H9 (cell line): ENCODE data around the gene WNT8B. TPM values are rescaled to one million over a fixed set of nuclear protein-coding genes. Genes with fewer than 3 reads are reported as not detected.

ENCODE experiments used
- DNase-seq: peaks from one replicate; pipeline ENCODE4 v3.0.0-alpha.2; 2017
- H2AFZ ChIP-seq: one replicate; pipeline ENCODE4 v1.6.1; 2013; ENCODE audit warnings: mild to moderate bottlenecking, low read length, control low read depth, moderate library complexity
- H2AK5ac ChIP-seq: 2 replicates; pipeline ENCODE4 v1.6.1; 2013; ENCODE audit warnings: low read length, control low read depth, mixed read lengths; ENCODE audit not compliant: insufficient read length
- H2BK120ac ChIP-seq: one replicate; pipeline ENCODE4 v1.6.1; 2013; ENCODE audit warnings: low read depth, mild to moderate bottlenecking, low read length, control low read depth, inconsistent platforms; ENCODE audit not compliant: poor library complexity, severe bottlenecking
- H2BK12ac ChIP-seq: 2 replicates; pipeline ENCODE4 v1.6.1; 2013; ENCODE audit warnings: low read length, control low read depth, mixed read lengths, low read depth; ENCODE audit not compliant: insufficient read length
- H2BK15ac ChIP-seq: 2 replicates; pipeline ENCODE4 v1.6.1; 2013; ENCODE audit warnings: low read depth, low read length, control low read depth
- H2BK20ac ChIP-seq: one replicate; pipeline ENCODE4 v1.6.1; 2013; ENCODE audit warnings: low read depth, mild to moderate bottlenecking, low read length, control low read depth, inconsistent platforms; ENCODE audit not compliant: poor library complexity, severe bottlenecking
- H2BK5ac ChIP-seq: 2 replicates; pipeline ENCODE4 v1.6.1; 2013; ENCODE audit warnings: low read length, control low read depth, mixed read lengths; ENCODE audit not compliant: insufficient read length
- H3K14ac ChIP-seq: 2 replicates; pipeline ENCODE4 v1.6.1; 2013; ENCODE audit warnings: low read length, control low read depth; ENCODE audit not compliant: insufficient read depth
- H3K18ac ChIP-seq: 2 replicates; pipeline ENCODE4 v1.6.1; 2013; ENCODE audit warnings: low read depth, mild to moderate bottlenecking, mixed read lengths, low read length, control low read depth; ENCODE audit not compliant: insufficient read length
- H3K23ac ChIP-seq: 2 replicates; pipeline ENCODE4 v1.6.1; 2013; ENCODE audit warnings: low read length, control low read depth, mixed read lengths, low read depth; ENCODE audit not compliant: insufficient read length
- H3K23me2 ChIP-seq: 2 replicates; pipeline ENCODE4 v1.6.1; 2013; ENCODE audit warnings: low read depth, mild to moderate bottlenecking, mixed read lengths, low read length, control low read depth; ENCODE audit not compliant: insufficient read length, poor library complexity, severe bottlenecking
- H3K27ac ChIP-seq: 2 replicates; pipeline ENCODE4 v1.5.1; 2013; ENCODE audit warnings: low read length, control low read depth, mixed read lengths, low read depth; ENCODE audit not compliant: insufficient read length
- H3K27me3 ChIP-seq: 2 replicates; pipeline ENCODE4 v1.6.1; 2013; ENCODE audit warnings: low read length, control low read depth, inconsistent platforms; ENCODE audit not compliant: insufficient read depth
- H3K4ac ChIP-seq: 2 replicates; pipeline ENCODE4 v1.6.1; 2013; ENCODE audit warnings: low read depth, mild to moderate bottlenecking, control low read depth, inconsistent platforms, low read length, moderate library complexity
- H3K4me1 ChIP-seq: 2 replicates; pipeline ENCODE4 v1.6.1; 2013; ENCODE audit warnings: low read length, control low read depth, inconsistent platforms; ENCODE audit not compliant: insufficient read depth
- H3K4me2 ChIP-seq: 2 replicates; pipeline ENCODE4 v1.6.1; 2013; ENCODE audit warnings: low read length, control low read depth, mixed read lengths; ENCODE audit not compliant: insufficient read length, insufficient read depth
- H3K56ac ChIP-seq: 2 replicates; pipeline ENCODE4 v1.6.1; 2013; ENCODE audit warnings: low read depth, mild to moderate bottlenecking, mixed read lengths, low read length, control low read depth; ENCODE audit not compliant: insufficient read length
- H3K79me1 ChIP-seq: 2 replicates; pipeline ENCODE4 v1.6.1; 2013; ENCODE audit warnings: low read depth, mild to moderate bottlenecking, moderate library complexity, low read length, control low read depth, inconsistent platforms; ENCODE audit not compliant: insufficient read depth, poor library complexity, severe bottlenecking
- H3K79me2 ChIP-seq: 2 replicates; pipeline ENCODE4 v1.6.1; 2013; ENCODE audit warnings: low read length, control low read depth, inconsistent platforms; ENCODE audit not compliant: insufficient read depth
- H3K9ac ChIP-seq: 2 replicates; pipeline ENCODE4 v1.6.1; 2013; ENCODE audit warnings: low read length, control low read depth, mixed read lengths; ENCODE audit not compliant: insufficient read length; ENCODE audit errors: extremely low read depth
- H3K9me3 ChIP-seq: one replicate; pipeline ENCODE4 v1.6.1; 2013; ENCODE audit warnings: low read depth, low read length, inconsistent platforms; ENCODE audit not compliant: control insufficient read depth
- H3T11ph ChIP-seq: one replicate; pipeline ENCODE4 v1.6.1; 2013; ENCODE audit warnings: mild to moderate bottlenecking, low read length, control low read depth, inconsistent platforms
- H4K20me1 ChIP-seq: one replicate; pipeline ENCODE4 v1.6.1; 2013; ENCODE audit not compliant: control insufficient read depth, insufficient read length, insufficient read depth
- H4K5ac ChIP-seq: 2 replicates; pipeline ENCODE4 v1.6.1; 2013; ENCODE audit warnings: low read depth, mild to moderate bottlenecking, mixed read lengths, low read length, control low read depth; ENCODE audit not compliant: insufficient read length
- H4K8ac ChIP-seq: replicated peaks from 2 replicates; pipeline ENCODE4 v1.6.1; 2013; ENCODE audit warnings: low read length, control low read depth, mixed read lengths, low read depth; ENCODE audit not compliant: insufficient read length
- H4K91ac ChIP-seq: 2 replicates; pipeline ENCODE4 v1.6.1; 2013; ENCODE audit warnings: low read depth, mild to moderate bottlenecking, moderate library complexity, mixed read lengths, low read length, control low read depth; ENCODE audit not compliant: insufficient read length
- H3K27ac Mint-ChIP-seq, 3 experiments: 2 replicates in 2 of 3; 3 replicates in 1 of 3; pipeline ENCODE4 v1.8.0; 2020 to 2021; ENCODE audit warnings: mixed read lengths in 3 of 3, mild to moderate bottlenecking in 1 of 3, moderate library complexity in 1 of 3
- H3K27me3 Mint-ChIP-seq: 2 replicates; pipeline ENCODE4 v1.8.0; 2021; ENCODE audit warnings: low read depth, mild to moderate bottlenecking, moderate library complexity, mixed read lengths
- H3K36me3 Mint-ChIP-seq, 3 experiments: 2 replicates in 2 of 3; 3 replicates in 1 of 3; pipeline ENCODE4 v1.8.0; 2020 to 2021; ENCODE audit warnings: low read depth in 3 of 3, mixed read lengths in 3 of 3; ENCODE audit not compliant: insufficient read depth in 1 of 3
- H3K4me1 Mint-ChIP-seq, 2 experiments: 2 replicates each; pipeline ENCODE4 v1.8.0; 2020; ENCODE audit warnings: mixed read lengths in 2 of 2
- H3K4me3 Mint-ChIP-seq, 2 experiments: 2 replicates in 1 of 2; 3 replicates in 1 of 2; pipeline ENCODE4 v1.8.0; 2020 to 2021; ENCODE audit warnings: mild to moderate bottlenecking in 2 of 2, mixed read lengths in 2 of 2, moderate library complexity in 1 of 2
- H3K9me3 Mint-ChIP-seq, 2 experiments: 2 replicates in 1 of 2; 3 replicates in 1 of 2; pipeline ENCODE4 v1.8.0; 2020; ENCODE audit warnings: mild to moderate bottlenecking in 2 of 2, mixed read lengths in 2 of 2, moderate library complexity in 1 of 2
- WGBS: extraction: QIAGEN DNeasy Blood & Tissue Kit; methylation state at CpG from one replicate; pipeline ENCODE4 v1.1.7; 2013; ENCODE audit warnings: missing lambda C conversion rate, low lambda C conversion rate, mixed read lengths; ENCODE audit not compliant: insufficient read length; ENCODE audit errors: extremely low coverage; 5-methylcytosine and 5-hydroxymethylcytosine counted together
- total RNA-seq: library from RNA; stranded (reverse); gene quantifications from 2 replicates; pipeline ENCODE4 v1.2.1, GENCODE V29; 2021
- TF ChIP-seq, protein P1 (sequence below): fragments of 200-600 bp; sonication (generic); conservative IDR thresholded peaks from 3 replicates; pipeline ENCODE4 v1.8.0; 2021; ENCODE audit warnings: antibody characterized with exemption, mild to moderate bottlenecking

The WNT8B gene
- total RNA-seq, 1 experiment from 2014 or later: not detected

DNA sequence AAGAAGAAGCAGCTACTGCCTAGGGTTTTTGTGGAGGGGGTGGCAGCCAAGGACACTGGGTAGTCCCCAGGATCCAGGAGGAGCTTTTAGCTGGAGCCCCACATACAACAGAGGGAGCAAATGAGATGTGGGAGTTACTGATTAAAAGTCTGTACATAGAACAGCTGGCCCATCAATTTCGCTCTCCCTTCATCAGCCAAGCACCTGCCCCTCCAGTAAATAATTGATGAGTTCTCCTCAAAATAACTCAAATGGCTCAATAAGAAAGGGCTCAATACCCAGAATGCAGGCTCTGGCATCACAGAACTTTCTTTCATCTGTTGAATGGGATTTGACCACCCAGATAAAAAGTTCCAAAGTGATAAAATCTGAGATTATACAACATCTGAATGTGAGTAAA, 15.1 kb upstream of the WNT8B start:
- Histone ChIP-seq H2BK20ac (no peak overlapping the region), H2BK15ac (no peak overlapping the region), H3K79me1 (no peaks in the 10 kb centered on the region), H3K14ac (no peak overlapping the region), H3K9ac (no peak overlapping the region), H3K23ac (no peak overlapping the region), H3K27me3 (no peaks in the 10 kb centered on the region), H3K79me2 (no peaks in the 10 kb centered on the region), H4K91ac (no peak overlapping the region), H2AFZ (no peak overlapping the region), H3T11ph (no peak overlapping the region), H3K23me2 (no peaks in the 10 kb centered on the region), H4K8ac (no peak overlapping the region), H3K4me2 (no peak overlapping the region), H2AK5ac (no peak overlapping the region), H4K5ac (no peak overlapping the region), H3K27ac (no peak overlapping the region), H3K4me1 (no peaks in the 10 kb centered on the region), H2BK5ac (no peak overlapping the region), H3K18ac (no peak overlapping the region), H2BK12ac (no peak overlapping the region), H3K4ac (no peak overlapping the region), H3K9me3 (no peaks in the 10 kb centered on the region), H4K20me1 (no peaks in the 10 kb centered on the region), H3K56ac (no peak overlapping the region), H2BK120ac (no peak overlapping the region)
- peaks cover 33% of the 10 kb centered on the region for H3K27me3 Mint-ChIP-seq
- no peak for DNase-seq
- H3K4me3 Mint-ChIP-seq: no peak overlapping the region
- no peaks in the 10 kb centered on the region for H3K36me3 Mint-ChIP-seq
- TF ChIP-seq, protein P1, sequence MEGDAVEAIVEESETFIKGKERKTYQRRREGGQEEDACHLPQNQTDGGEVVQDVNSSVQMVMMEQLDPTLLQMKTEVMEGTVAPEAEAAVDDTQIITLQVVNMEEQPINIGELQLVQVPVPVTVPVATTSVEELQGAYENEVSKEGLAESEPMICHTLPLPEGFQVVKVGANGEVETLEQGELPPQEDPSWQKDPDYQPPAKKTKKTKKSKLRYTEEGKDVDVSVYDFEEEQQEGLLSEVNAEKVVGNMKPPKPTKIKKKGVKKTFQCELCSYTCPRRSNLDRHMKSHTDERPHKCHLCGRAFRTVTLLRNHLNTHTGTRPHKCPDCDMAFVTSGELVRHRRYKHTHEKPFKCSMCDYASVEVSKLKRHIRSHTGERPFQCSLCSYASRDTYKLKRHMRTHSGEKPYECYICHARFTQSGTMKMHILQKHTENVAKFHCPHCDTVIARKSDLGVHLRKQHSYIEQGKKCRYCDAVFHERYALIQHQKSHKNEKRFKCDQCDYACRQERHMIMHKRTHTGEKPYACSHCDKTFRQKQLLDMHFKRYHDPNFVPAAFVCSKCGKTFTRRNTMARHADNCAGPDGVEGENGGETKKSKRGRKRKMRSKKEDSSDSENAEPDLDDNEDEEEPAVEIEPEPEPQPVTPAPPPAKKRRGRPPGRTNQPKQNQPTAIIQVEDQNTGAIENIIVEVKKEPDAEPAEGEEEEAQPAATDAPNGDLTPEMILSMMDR: no peak
- WGBS: no CpG with 5 or more reads among the region's 1 CpG
- peaks cover 2% of the 10 kb centered on the region in 2 experiments; a peak in 1 of 5 replicates for H3K9me3 Mint-ChIP-seq
- H3K4me1 Mint-ChIP-seq: no peaks in the 10 kb centered on the region
- no peak overlapping the region for H3K27ac Mint-ChIP-seq
